ENCODE results near the gene ITGAL. TPM values are rescaled to one million over a fixed set of nuclear protein-coding genes. Genes with fewer than 3 reads are reported as not detected.
"Not testable (repeated sequence)": the region's sequence is repeated elsewhere in the genome, so short reads cannot be mapped to it uniquely, and the experiment has no call there.

The ITGAL gene
- total RNA-seq, 2 donors from 2014 or later = not detected

DNA sequence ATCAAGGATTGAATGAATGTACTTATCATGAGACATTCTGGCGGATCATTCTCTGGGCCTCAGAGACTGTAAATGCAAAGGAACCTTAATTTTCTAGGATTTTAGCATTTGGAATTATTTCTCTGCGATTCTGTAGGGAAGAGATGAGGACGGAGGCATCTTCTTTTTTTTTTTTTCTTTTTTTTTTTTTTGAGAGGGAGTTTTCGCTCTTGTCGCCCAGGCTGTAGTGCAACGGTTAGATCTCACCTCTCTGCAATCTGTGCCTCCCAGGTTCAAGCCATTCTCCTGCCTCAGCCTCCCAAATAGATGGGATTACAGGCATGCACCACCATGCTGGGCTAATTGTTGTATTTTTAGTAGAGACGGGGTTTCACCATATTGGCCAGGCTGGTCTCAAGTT is 2.1 kb downstream of the ITGAL start:
- H3K4me1 ChIP-seq (ENCODE audit: control insufficient read depth, insufficient read depth, low read length) = no peaks in the 10 kb centered on the region
- no peaks in the 10 kb centered on the region for H3K4me1 Mint-ChIP-seq
- no peaks in the 10 kb centered on the region for H3K36me3 ChIP-seq (ENCODE audit: control insufficient read depth, insufficient read depth, low read length)
- WGBS, 2 experiments (ENCODE audit: insufficient coverage in 1 of 2, insufficient read length in 1 of 2) = 91 to 100% methylated on average over 2 to 7 of the region's 7 CpGs
- H3K27me3 Mint-ChIP-seq (ENCODE audit: insufficient read depth) = peaks cover 16% of the 10 kb centered on the region
- H3K9me3 ChIP-seq (ENCODE audit: control insufficient read depth, low read length) = no peaks in the 10 kb centered on the region
- TF ChIP-seq, protein P1, sequence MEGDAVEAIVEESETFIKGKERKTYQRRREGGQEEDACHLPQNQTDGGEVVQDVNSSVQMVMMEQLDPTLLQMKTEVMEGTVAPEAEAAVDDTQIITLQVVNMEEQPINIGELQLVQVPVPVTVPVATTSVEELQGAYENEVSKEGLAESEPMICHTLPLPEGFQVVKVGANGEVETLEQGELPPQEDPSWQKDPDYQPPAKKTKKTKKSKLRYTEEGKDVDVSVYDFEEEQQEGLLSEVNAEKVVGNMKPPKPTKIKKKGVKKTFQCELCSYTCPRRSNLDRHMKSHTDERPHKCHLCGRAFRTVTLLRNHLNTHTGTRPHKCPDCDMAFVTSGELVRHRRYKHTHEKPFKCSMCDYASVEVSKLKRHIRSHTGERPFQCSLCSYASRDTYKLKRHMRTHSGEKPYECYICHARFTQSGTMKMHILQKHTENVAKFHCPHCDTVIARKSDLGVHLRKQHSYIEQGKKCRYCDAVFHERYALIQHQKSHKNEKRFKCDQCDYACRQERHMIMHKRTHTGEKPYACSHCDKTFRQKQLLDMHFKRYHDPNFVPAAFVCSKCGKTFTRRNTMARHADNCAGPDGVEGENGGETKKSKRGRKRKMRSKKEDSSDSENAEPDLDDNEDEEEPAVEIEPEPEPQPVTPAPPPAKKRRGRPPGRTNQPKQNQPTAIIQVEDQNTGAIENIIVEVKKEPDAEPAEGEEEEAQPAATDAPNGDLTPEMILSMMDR (conservative IDR thresholded peaks at IDR 0.05) = no peak
- no peak overlapping the region for H3K9ac ChIP-seq (ENCODE audit: extremely low read depth, low read length, poor library complexity, severe bottlenecking)
- no peak overlapping the region for H3K27ac ChIP-seq (ENCODE audit: low read depth, low read length)
- no peak overlapping the region for H3K4me3 Mint-ChIP-seq
- no peaks in the 10 kb centered on the region for H3K9me3 Mint-ChIP-seq
- H3K36me3 Mint-ChIP-seq (ENCODE audit: low read depth) = no peaks in the 10 kb centered on the region
- no peak for DNase-seq
- H3K4me3 ChIP-seq (ENCODE audit: low read length) = no peak overlapping the region
- no peaks in the 10 kb centered on the region for H3K27me3 ChIP-seq (ENCODE audit: control insufficient read depth, insufficient read depth, low read length, poor library complexity, severe bottlenecking)
- no peak overlapping the region for H3K27ac Mint-ChIP-seq

- Histone ChIP-seq H3K9me3 (ENCODE audit: control insufficient read depth, low read length) (no peaks in the 10 kb centered on the region), H3K36me3 (ENCODE audit: control insufficient read depth, insufficient read depth, low read length) (no peaks in the 10 kb centered on the region), H3K27me3 (ENCODE audit: control insufficient read depth, insufficient read depth, low read length, poor library complexity, severe bottlenecking) (no peaks in the 10 kb centered on the region), H3K4me1 (ENCODE audit: control insufficient read depth, insufficient read depth, low read length) (no peaks in the 10 kb centered on the region), H3K4me3 (ENCODE audit: low read length) (no peak overlapping the region), H3K27ac (ENCODE audit: low read depth, low read length) (no peak overlapping the region), H3K9ac (ENCODE audit: extremely low read depth, low read length, poor library complexity, severe bottlenecking) (no peak overlapping the region)
- Mint-ChIP-seq H3K27me3 (ENCODE audit: insufficient read depth) (peaks cover 22% of the 10 kb centered on the region), H3K4me1 (no peaks in the 10 kb centered on the region), H3K36me3 (ENCODE audit: low read depth) (no peaks in the 10 kb centered on the region), H3K4me3 (no peak overlapping the region), H3K27ac (no peak overlapping the region), H3K9me3 (no peaks in the 10 kb centered on the region)
- DNase-seq = no peak
- TF ChIP-seq, protein P1 (conservative IDR thresholded peaks at IDR 0.05) = no peak
- 82 to 94% methylated on average over 3 of the region's 3 CpGs for WGBS, 2 experiments (ENCODE audit: insufficient coverage in 1 of 2, insufficient read length in 1 of 2)
Measured at GRCh38 chr16:30476991-30477390, 4.4 kb downstream of the ITGAL start.

DNA sequence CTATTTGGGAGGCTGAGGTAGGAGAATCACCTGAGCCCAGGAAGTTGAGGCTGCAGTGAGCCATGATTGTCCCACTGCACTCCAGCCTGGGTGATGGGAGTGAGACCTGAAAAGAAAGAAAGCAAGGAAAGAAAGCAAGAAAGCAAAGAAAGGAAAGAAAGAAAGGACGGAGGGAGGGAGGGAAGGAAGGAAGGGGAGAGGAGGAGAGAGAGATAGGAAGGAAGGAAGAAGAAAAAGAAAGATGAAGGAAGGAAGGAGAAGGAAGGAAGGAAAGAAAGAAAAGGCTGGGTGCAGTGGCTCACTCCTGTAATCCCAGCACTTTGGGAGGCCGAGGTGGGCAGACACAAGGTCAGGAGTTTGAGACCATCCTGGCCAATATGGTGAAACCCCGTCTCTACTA is 5.2 kb downstream of the ITGAL start:
- peaks cover 22% of the 10 kb centered on the region for H3K27me3 Mint-ChIP-seq (ENCODE audit: insufficient read depth)
- H3K4me3 ChIP-seq (ENCODE audit: low read length); H3K27me3 ChIP-seq (ENCODE audit: control insufficient read depth, insufficient read depth, low read length, poor library complexity, severe bottlenecking); H3K27ac ChIP-seq (ENCODE audit: low read depth, low read length); H3K36me3 ChIP-seq (ENCODE audit: control insufficient read depth, insufficient read depth, low read length); DNase-seq; H3K4me1 ChIP-seq (ENCODE audit: control insufficient read depth, insufficient read depth, low read length); H3K9me3 ChIP-seq (ENCODE audit: control insufficient read depth, low read length); H3K9me3 Mint-ChIP-seq; H3K27ac Mint-ChIP-seq; H3K4me1 Mint-ChIP-seq; H3K4me3 Mint-ChIP-seq; H3K9ac ChIP-seq (ENCODE audit: extremely low read depth, low read length, poor library complexity, severe bottlenecking); H3K36me3 Mint-ChIP-seq (ENCODE audit: low read depth): not testable (repeated sequence)
- WGBS, 2 experiments (ENCODE audit: insufficient coverage in 1 of 2, insufficient read length in 1 of 2) = 91 to 93% methylated on average over 3 of the region's 3 CpGs

DNA sequence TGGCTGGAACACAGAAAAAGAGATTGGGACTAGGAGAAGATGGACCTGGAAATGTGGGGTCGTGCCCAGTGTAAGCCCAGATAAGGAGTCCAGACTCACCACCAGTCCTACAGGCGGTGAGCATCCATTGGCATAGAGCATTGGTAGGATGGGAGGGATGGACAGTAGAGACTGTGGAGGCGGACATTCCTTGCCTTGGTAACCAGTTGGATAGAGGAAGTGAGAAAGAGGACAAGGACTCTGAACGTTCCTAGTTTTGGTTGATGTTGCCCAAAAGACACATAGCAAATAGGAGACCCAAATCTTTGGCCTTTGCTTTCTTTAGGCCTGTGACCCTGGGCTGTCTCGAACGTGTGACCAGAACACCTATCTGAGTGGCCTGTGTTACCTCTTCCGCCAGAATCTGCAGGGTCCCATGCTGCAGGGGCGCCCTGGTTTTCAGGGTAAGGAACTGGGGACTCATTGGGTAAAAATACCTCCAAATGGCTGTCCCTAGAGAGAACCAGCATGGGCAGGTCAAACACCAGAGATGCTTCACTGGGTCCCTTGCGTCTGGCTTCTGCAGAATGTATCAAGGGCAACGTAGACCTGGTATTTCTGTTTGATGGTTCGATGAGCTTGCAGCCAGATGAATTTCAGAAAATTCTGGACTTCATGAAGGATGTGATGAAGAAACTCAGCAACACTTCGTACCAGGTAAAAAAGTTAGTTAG is 6.4 kb downstream of the ITGAL start:
- no peaks in the 10 kb centered on the region for H3K36me3 Mint-ChIP-seq (ENCODE audit: low read depth)
- no peaks in the 10 kb centered on the region for H3K9me3 Mint-ChIP-seq
- H3K27ac Mint-ChIP-seq = no peak overlapping the region
- TF ChIP-seq, protein P1 (conservative IDR thresholded peaks at IDR 0.05) = no peak
- no peak overlapping the region for H3K4me3 Mint-ChIP-seq
- DNase-seq = no peak
- Histone ChIP-seq H3K9ac (ENCODE audit: extremely low read depth, low read length, poor library complexity, severe bottlenecking) (no peak overlapping the region), H3K9me3 (ENCODE audit: control insufficient read depth, low read length) (no peaks in the 10 kb centered on the region), H3K4me3 (ENCODE audit: low read length) (no peak overlapping the region), H3K27ac (ENCODE audit: low read depth, low read length) (no peak overlapping the region), H3K27me3 (ENCODE audit: control insufficient read depth, insufficient read depth, low read length, poor library complexity, severe bottlenecking) (no peaks in the 10 kb centered on the region), H3K4me1 (ENCODE audit: control insufficient read depth, insufficient read depth, low read length) (no peaks in the 10 kb centered on the region), H3K36me3 (ENCODE audit: control insufficient read depth, insufficient read depth, low read length) (no peaks in the 10 kb centered on the region)
- WGBS, 2 experiments (ENCODE audit: insufficient coverage in 1 of 2, insufficient read length in 1 of 2) = 91 to 95% methylated on average over 12 of the region's 12 CpGs
- H3K27me3 Mint-ChIP-seq (ENCODE audit: insufficient read depth) = peaks cover 20% of the 10 kb centered on the region
- no peaks in the 10 kb centered on the region for H3K4me1 Mint-ChIP-seq
